ENCODE data around the gene VEPH1.

VEPH1 gene

DNA sequence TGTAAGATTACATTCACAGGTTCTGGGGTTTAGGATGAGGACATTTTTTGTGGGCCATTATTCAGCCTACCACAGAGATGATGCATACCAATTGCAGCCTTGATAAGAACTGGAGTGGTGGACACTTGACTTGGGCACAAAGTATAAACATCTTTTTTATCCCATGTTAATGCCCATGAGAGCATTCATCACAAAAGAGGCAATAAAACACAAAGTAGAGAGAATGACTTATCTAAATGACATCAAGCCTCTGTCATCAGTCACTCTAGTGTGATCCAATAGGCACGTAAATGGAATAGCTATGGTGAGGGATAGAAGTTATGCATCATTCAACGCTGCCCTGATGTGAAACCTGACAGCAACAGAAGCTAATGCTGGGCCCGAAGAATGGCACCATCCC, 25.8 kb downstream of the VEPH1 start:
- no peak for DNase-seq (ENCODE audit: low spot score)

DNA sequence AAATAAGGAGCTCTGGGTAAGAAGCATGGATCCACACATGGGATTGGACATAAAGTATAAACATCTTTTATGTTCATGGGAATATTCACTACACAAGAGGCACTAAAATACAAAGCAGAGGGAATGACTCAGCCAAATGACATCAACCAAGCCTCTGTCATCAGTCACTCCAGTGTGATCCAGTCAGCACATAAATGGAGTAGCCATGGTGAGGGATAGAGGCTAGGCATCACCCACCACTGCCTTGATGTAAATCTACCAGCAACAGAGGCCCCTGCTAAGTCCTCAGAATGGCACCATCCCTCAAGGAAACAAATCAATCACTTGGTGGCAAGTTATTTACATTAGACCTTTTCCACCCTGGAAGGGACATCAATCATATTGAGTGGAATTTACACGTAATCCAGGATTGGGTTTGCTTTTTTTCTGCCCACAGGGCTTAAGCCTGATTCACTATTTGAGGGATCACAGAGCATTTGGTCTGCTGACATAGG, 27.2 kb downstream of the VEPH1 start:
- no peak for DNase-seq (ENCODE audit: low spot score)

DNA sequence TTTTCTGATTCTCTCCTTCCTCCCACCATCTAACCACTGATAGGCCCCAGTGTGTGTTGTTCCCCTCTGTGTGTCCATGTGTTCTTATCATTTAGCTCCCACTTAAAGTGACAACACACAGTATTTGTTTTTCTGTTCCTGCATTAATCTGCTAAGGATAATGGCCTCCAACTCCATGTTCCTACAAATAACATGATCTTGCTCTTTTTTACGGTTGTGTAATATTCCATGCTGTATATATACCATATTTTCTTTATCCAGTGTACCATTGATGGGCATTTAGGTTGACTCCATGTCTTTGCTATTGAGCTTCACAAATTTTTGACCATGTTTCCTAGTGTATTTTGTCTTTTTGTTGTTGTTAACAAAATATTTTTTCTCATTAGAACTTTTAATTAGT, 30.6 kb downstream of the VEPH1 start:
- DNase-seq (ENCODE audit: low spot score) = no peak

DNA sequence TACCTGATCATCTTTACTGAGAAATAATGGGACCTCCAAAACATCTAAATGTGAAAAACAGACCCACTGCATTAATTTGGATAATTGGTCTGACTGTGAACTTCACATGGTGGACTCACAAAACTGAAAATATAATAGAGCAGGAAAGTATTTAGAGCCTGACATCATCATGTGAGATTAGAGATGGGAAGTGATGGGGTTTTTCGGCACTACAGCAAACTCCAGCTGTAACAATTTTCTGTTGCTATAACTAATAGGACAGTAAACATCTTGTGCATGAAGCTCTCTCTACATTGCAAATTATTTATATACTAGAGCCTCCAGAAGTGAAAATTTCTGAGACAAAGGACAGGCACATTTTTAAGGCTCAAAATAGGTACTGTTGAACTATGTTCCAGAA, 32.2 kb downstream of the VEPH1 start:
- no peak for DNase-seq (ENCODE audit: low spot score)

DNA sequence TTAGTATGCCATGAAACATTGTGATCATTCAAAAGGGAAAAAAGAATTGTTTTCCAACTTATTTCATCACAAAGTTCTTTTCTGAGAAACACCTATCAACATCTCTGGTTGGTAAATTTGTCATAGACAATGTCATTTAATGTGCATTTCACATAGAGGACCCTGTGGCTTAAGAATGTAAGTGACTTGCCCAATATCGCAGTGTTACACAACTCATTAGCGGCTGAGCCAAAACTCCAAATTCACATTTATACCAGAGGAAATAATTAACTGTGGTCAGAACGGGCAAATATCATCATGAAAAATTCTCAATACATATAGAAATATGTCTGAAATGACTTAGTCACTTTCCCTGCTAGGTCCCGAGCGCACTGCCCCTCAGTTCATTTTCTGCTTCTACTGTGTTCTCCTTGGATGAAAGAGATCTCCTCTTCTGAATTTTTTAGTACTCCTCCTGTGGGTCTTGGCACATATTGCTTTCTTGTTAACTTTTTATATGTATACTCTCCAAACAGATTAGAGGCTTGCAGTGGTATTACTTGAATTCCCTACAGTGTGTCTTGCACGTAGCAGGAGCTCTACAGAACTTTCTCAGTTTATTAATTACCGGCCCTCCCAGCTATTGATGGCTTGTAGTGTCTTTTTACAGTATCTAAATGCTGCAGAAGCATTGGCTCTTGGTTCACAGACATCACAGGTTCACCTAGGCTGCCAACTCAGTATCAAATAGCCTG, 33.5 kb downstream of the VEPH1 start:
- no peak for DNase-seq (ENCODE audit: low spot score)

DNA sequence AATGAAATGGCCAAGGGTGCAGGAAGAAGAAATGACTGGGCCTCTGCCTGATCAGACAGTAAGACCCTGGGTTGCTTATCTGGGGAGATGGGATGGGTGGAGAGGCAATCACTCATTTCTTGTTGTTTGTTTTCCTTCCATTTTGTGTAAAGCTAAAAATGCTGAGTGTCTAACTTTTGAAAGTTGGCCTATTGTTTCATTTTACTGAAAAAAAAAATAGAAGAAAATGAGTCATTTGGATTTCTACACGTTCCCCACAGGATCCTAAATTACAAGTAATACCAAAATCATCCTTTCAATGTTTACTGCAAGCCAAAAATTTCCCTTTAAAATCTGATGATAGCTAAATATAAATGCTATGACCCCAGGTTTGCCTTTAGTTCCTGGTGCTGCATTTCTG, 36.0 kb downstream of the VEPH1 start:
- DNase-seq (ENCODE audit: low spot score) = no peak

DNA sequence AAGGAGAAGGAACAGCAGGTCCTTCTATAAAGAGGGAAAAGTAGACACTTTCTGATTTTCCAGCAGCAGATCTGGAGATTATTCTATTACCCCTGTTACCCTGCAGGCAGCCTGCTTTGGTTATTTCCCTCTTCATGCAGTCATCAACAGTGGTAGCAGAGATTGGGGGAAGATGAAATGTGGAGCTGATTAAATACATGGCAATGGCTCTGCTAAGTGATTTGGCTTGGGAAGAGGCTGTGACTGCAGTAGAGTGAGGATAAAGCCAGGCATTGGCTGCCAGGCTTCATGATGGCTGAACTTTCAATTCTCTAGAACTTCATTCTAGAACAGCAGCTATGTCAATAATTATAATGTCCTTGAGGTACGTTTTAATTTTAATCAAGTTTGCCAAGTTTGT, 37.5 kb downstream of the VEPH1 start:
- no peak for DNase-seq (ENCODE audit: low spot score)

DNA sequence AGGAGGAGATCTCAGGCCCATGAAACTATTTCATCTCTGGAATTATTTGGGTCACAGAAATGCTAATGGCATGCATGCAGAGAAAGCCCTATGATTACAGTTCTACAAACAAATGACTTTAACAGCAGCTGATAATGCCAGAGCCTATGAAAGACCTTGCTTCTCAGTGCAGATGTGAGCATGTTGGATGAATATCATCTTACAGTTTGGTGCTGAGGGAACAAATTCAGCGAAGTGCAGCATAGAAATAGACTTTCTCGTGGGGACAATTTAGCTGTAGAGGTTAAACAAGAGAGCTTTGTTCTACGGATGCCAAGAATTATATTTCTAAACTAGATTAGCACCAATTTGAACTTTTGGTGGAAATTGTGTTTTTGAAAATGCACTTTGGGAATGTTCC, 38.9 kb downstream of the VEPH1 start:
- DNase-seq (ENCODE audit: low spot score) = no peak

DNA sequence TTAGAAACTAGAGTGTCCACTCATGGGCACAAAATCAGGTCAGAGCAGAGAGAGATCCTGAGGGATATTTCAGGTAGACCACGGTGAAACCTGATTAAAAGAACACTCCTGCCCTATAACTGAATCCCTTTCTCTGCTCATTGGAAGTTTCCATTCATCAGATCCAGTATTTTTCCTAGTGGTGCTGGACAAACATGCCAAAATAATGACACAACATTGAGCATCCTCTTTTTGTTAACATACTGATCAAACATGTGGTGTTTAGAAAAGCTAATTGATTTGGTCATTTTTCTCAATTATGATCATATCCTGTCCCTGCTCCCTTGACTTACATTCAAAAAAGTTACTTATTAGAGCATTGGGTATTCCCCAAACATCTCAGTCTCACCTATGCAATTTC, 39.4 kb downstream of the VEPH1 start:
- no peak for DNase-seq (ENCODE audit: low spot score)

DNA sequence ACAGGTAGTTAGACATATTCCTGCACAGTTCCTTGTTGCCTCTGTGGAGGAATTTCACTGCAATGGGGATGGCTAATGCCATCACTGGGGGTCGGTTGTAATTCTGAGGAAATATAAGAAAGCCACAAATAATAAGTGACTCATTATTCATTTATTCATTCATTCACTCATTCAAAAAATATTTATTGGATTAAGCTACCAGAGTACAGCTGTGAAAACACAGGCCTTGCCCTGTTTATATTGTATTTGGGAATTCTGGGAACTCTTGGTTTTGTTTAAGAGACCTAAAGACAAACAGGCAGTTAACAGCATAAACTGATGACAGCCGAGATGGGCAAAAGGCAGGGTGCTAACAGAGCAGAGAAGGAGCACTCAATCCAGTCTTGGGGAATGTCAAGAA, 43.0 kb downstream of the VEPH1 start:
- DNase-seq (ENCODE audit: low spot score) = no peak

DNA sequence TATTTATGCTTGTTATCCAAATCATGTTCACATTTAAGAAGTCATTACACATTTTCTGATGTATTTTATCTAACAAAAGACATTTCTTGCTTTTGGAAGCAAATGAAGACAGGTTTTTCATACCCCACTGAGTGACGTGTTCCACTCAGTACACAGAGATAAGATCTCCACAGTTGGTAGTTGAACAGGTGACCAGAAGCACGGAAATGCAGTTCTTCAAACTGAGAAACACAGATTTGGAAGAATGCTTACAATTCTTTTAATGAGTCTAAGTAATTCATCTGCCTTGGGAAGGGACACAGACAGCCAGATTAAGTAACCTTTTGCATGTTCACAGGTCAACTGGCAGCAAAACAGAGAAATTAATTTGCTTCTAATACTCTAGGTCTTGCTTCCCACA, 43.5 kb downstream of the VEPH1 start:
- DNase-seq (ENCODE audit: low spot score) = no peak

DNA sequence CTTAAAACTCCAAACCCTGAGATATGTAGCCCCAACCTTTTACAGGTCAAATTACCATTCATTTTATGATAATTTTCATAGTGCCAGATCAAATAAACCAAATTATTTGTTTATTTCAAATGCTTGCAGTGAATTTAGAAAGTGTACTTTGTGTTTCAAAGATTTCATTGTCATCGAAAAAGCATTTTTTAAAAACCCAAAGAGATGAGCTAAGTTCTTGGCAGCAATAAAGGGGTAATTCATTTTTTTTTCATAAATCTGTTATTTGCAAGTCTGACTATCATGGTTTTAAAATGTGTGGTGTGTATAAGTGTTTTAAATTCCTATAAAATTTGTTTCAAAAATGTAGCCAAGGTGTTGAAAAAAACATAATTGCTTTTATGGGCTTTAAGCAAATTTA, 49.4 kb downstream of the VEPH1 start:
- DNase-seq (ENCODE audit: low spot score) = no peak

DNA sequence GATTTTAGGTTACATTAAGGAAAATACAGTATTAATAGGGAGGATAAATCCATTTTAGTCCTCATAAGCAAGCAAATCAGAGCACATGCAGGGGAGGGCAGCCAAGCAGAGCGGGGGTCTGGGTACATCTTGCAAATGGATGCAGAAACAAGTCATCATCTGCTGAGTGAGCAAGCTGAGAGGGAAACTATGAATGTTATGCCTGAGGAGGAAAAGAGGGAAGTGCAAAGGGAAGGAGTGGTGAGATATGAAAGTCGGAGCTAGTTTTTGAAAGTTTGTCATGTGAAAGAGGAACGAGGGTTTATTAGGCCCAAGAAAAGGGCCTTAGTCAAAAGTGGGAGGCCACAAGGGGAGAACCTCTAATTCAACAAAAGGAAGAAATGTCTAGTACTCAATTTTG, 51.1 kb downstream of the VEPH1 start:
- no peak for DNase-seq (ENCODE audit: low spot score)

DNA sequence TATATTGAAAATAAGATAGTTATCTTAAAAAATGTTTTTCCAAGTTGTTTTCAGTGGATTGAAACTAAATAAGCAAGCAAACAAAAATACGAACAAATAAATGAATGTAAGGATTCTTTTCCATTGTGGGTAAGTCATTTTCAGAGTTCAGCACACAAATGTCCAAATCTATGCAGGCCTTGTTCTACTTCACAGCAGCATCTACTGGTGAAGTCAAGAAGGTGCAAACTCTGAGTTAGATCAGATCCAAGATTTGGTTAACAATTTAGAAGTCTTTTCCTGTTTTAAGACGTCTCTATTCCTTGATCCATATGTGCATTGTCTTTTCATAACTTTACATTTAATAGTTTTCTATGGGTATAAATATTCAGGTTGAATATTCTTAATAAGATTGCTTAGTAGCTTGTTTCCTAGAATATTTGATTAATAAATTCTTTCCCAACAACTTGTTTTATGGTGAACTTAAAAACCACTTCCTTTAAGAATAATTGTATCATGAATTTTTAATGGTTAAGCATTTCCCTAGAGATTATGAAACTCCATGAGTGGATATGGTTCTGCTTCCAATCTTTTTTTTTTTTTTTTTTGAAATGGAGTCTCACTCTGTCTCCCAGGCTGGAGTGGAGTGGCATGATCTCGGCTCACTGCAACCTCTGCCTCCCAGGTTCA, 56.1 kb downstream of the VEPH1 start:
- DNase-seq (ENCODE audit: low spot score) = peak; percentile 57

DNA sequence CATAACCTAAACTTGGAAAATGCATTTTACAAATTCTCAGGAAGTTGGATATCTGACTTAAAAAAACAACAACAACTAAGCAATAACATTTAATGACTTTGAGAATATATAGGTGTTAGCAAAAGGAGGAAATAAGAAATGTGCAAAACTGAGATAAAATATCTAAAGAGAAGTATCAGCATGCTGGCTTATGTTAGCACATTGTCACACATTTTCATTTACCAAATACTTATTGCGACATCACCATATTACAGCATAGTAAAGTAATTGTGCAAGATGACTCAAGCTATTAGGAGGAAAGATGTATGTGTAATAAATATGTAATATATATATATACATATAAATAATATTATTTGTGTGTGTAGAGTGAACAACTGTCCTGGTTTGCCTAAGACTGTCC, 57.4 kb downstream of the VEPH1 start:
- DNase-seq (ENCODE audit: low spot score) = no peak

DNA sequence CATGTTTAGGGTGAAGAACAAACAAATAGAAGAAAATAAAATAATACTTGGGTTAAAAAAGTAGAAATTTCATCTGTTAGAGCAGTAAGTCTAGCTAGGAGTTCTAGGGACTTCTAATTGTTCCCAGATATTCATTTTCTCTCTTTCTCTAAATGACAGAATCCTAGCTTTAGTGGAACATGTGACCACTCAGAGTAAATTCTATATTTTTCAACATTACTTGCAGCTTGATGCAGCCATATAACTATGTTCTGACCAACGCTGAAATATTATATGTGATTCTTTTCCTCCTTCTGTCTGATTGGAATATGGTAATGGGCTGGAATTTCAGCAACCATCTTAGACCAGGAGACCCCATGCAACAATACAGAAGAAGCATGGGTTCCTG, 58.4 kb downstream of the VEPH1 start:
- DNase-seq (ENCODE audit: low spot score) = no peak

DNA sequence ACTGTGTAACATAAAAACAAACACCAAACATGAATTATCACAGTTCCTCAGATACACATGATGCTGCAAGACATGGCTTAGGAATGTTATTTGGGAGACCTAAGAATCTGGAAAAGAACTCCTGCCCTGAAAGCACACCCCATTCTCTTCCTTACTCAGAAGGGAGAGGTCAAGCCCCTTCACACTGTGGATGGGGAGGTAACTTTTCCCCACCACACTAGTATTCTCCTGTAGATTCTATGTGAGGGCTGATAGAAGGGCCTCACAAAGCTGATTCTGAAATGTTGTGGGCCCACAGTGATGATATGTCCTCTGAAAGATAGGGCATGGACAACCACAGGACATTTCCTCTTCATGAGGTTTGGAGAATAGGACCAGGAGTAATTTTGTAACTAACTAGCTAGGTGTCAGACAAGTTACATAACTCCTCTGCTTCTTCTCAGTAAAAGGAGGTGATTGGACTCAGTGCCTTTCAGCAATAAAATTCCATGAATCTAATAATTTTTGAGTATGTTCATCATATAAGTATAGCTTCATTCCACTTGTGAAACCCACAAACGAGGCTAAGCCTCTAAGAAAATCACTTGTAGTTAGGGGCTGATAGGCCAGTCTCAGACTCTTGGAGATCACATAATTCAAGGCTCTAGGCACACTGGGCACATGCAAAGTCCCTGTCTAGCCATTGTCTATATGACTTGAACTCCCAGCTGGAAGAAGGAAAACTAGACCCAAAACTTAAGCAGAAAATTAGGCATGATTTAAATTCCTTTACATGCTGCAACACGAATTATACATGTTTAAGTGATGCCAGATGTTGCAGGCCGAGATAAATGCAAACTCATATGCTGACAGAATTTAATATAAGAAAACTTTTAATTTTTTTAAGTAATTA, 59.1 kb downstream of the VEPH1 start:
- DNase-seq (ENCODE audit: low spot score) = no peak

DNA sequence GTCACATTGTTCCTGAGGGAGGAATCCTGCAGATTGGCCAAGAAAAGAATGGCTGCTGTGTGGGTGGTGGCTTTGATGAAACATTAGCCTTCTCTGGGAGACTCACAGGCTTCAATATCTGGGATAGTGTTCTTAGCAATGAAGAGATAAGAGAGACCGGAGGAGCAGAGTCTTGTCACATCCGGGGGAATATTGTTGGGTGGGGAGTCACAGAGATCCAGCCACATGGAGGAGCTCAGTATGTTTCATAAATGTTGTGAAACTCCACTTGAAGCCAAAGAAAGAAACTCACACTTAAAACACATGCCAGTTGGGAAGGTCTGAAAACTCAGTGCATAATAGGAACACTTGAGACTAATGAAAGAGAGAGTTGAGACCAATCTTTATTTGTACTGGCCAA, 60.5 kb downstream of the VEPH1 start:
- no peak for DNase-seq (ENCODE audit: low spot score)

DNA sequence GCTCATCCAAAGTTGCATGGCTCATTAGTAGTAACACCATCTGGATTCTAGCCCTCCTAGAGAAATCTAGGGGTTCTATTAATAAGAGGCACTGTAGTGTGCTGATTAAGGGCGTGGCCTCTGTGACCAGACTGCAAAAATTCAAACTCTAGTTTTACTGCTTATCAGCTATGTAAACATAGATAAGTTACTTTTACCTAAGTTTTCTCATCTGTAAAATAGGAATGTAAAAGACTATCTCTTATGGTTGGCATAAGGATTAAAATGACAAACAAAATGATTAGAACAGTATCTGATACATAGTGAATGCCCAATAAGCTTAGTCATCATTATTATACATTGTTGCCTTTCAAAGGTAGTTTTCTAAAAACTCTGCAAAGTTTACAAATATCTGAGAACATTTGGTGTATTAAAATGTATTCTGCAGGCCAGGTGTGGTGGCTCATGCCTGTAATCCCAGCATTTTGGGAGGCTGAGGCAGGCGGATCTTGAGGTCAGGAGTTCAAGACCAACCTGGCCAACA, 62.1 kb downstream of the VEPH1 start:
- DNase-seq (ENCODE audit: low spot score) = no peak

DNA sequence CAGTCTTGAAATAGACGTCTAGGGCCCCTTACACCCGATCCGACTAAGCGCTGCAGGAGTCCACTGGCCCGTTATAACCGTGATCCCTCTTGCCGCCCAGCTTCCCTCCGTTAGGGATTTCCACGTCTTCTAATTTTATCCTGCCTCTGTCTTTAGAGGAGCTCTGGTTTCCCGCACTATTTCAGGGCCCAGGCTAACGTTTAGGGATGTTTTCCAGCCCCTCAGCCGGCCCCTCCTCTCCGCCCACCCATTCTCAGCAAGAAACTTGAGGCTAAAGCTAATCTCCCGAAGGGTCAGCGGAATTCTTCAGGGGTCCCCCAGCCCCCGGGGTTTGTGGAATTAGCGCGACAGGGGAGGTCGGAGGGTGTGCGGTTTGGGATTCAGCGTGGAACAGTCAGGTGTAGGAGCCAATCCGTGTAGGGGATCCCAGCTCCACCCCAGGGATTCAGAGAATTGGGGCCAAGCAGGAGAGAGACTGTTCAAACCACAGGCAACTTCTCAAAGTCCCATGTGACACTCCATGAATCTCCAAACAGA, 65.0 kb downstream of the VEPH1 start:
- peak; percentile 6 for DNase-seq (ENCODE audit: low spot score)

DNA sequence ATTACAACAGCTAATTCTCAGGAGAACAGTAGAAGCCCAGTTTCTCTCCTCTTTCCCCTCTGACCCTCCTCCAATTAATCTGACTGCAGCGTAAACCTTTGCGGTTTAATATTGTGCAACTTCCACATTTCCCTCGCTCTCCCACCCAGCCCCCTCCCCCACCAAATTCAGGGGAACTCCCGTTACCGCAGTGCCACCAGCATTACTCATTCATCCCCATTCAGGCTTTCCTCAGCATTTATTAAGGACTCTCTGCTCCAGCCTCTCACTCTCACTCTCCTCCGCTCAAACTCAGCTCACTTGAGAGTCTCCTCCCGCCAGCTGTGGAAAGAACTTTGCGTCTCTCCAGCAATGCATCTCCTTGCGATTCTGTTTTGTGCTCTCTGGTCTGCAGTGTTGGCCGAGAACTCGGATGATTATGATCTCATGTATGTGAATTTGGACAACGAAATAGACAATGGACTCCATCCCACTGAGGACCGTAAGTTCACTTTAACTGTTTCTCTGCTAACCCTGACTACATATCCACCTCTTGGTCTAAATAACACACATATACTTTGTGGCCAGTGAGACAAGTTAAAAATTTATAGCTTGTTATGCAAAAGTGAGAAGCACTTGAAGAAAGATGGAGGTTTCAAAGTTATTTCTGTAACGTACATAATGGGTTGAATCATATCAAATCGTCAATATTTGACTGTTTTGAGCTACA, 66.5 kb downstream of the VEPH1 start, which contains the start of gene PTX3:
Gene PTX3 (plus strand): TSS at position 268 of the 709 bp plus-strand sequence. CDS start 84 bp downstream, at position 352.
- peak; percentile 14 for DNase-seq (ENCODE audit: low spot score)

DNA sequence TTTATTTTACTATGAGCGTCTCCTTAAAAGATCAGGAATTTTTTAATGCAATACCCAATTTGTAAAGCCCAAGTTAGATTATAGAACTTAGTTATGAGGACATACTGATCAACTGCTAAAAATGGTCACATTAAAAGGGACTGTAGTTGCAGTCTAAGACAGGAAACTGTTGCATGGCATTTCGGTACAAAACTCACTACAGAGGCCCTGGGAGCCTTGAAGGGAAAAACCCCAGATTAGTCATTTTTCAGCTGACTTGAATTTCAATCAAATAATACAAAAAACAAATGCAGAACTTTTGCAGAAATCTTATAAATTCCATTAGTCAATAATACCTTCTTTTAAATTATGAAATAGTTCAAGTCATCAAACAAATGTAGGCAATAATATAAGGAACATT, 73.5 kb downstream of the VEPH1 start:
- DNase-seq (ENCODE audit: low spot score) = no peak
